Activated T-cell treated with anti-CD3 and anti-CD28 coated beads, Interleukin-2, amount 50 U/mL, for 4 hours (primary cell): Measurements from ENCODE around the gene CARS2. TPM values are rescaled to one million over a fixed set of nuclear protein-coding genes. Genes with fewer than 3 reads are reported as not detected.
"Not testable (repeated sequence)": the region's sequence is repeated elsewhere in the genome, so short reads cannot be mapped to it uniquely, and the experiment has no call there.

ENCODE experiments used
- ATAC-seq, 2 donors: fragments of 200-7000 bp; cut with Tn5 transposase; one replicate each; pipeline ENCODE4 v1.10.0; 2021
- DNase-seq: peaks from one replicate; pipeline ENCODE4 v3.0.0-alpha.2; 2020
- H3K27me3 Mint-ChIP-seq: one replicate; pipeline ENCODE4 v1.8.0; 2021; ENCODE audit warnings: low read depth, mixed read lengths
- H3K36me3 Mint-ChIP-seq: one replicate; pipeline ENCODE4 v1.8.0; 2022; ENCODE audit warnings: mixed read lengths; ENCODE audit not compliant: insufficient read depth
- H3K4me1 Mint-ChIP-seq: one replicate; pipeline ENCODE4 v1.8.0; 2021; ENCODE audit warnings: low read depth, mixed read lengths
- H3K4me3 Mint-ChIP-seq: one replicate; pipeline ENCODE4 v1.8.0; 2021; ENCODE audit warnings: mild to moderate bottlenecking, moderate library complexity, mixed read lengths
- H3K9me3 Mint-ChIP-seq: one replicate; pipeline ENCODE4 v1.8.0; 2021; ENCODE audit warnings: mixed read lengths
- total RNA-seq, 3 donors: library from RNA; stranded (reverse); gene quantifications; one replicate each; pipeline ENCODE4 v1.2.1, GENCODE V29; 2021

Gene CARS2
- total RNA-seq, 3 donors from 2014 or later = 72.6 to 97.4 (median 80.3) TPM

GRCh38 chr13:110625771-110626321 is 80.1 kb downstream of the CARS2 start:
- Mint-ChIP-seq H3K4me1 (peaks cover 52% of the 10 kb centered on the region), H3K9me3 (no peaks in the 10 kb centered on the region), H3K36me3 (peaks cover 31% of the 10 kb centered on the region), H3K4me3 (no peak overlapping the region), H3K27me3 (no peaks in the 10 kb centered on the region)
- DNase-seq = no peak
- ATAC-seq = no peak

- no peak for ATAC-seq
- Mint-ChIP-seq H3K4me1 (peaks cover 52% of the 10 kb centered on the region), H3K36me3 (peaks cover 28% of the 10 kb centered on the region), H3K4me3 (no peak overlapping the region), H3K27me3 (no peaks in the 10 kb centered on the region), H3K9me3 (no peaks in the 10 kb centered on the region)
- no peak for DNase-seq
Measured at GRCh38 chr13:110624766-110625756, 80.9 kb downstream of the CARS2 start.

- Mint-ChIP-seq H3K9me3 (no peaks in the 10 kb centered on the region), H3K36me3 (peaks cover 13% of the 10 kb centered on the region), H3K4me3 (no peak overlapping the region), H3K4me1 (peaks cover 47% of the 10 kb centered on the region), H3K27me3 (no peaks in the 10 kb centered on the region)
- no peak for DNase-seq
- no peak for ATAC-seq
Measured at GRCh38 chr13:110620596-110620995, 85.3 kb downstream of the CARS2 start.

- no peak overlapping the region for H3K4me3 Mint-ChIP-seq
- ATAC-seq (no peak), DNase-seq (no peak)
- H3K9me3 Mint-ChIP-seq = no peaks in the 10 kb centered on the region
- no peaks in the 10 kb centered on the region for H3K27me3 Mint-ChIP-seq
- H3K36me3 Mint-ChIP-seq = peaks cover 14% of the 10 kb centered on the region
- H3K4me1 Mint-ChIP-seq = peaks cover 50% of the 10 kb centered on the region
Measured at GRCh38 chr13:110618780-110619179, 87.1 kb downstream of the CARS2 start.

GRCh38 chr13:110618167-110618566 is 87.7 kb downstream of the CARS2 start:
- H3K36me3 Mint-ChIP-seq = peaks cover 11% of the 10 kb centered on the region
- DNase-seq = no peak
- no peaks in the 10 kb centered on the region for H3K27me3 Mint-ChIP-seq
- no peak overlapping the region for H3K4me3 Mint-ChIP-seq
- peaks cover 4% of the 10 kb centered on the region for H3K9me3 Mint-ChIP-seq
- H3K4me1 Mint-ChIP-seq = peaks cover 50% of the 10 kb centered on the region
- no peak for ATAC-seq

GRCh38 chr13:110617321-110618072 is 88.4 kb downstream of the CARS2 start:
- ATAC-seq (no peak), DNase-seq (no peak)
- H3K4me1 Mint-ChIP-seq = peaks cover 45% of the 10 kb centered on the region
- peaks cover 5% of the 10 kb centered on the region for H3K36me3 Mint-ChIP-seq
- H3K27me3 Mint-ChIP-seq = no peaks in the 10 kb centered on the region
- H3K9me3 Mint-ChIP-seq = peaks cover 5% of the 10 kb centered on the region
- H3K4me3 Mint-ChIP-seq = peak overlapping the region; percentile 94

- peak overlapping the region; percentile 94 for H3K4me3 Mint-ChIP-seq
- peaks cover 3% of the 10 kb centered on the region for H3K36me3 Mint-ChIP-seq
- peaks cover 42% of the 10 kb centered on the region for H3K4me1 Mint-ChIP-seq
- DNase-seq (peak; percentile 32), ATAC-seq (peak; percentile 23 to 24)
- peaks cover 5% of the 10 kb centered on the region for H3K9me3 Mint-ChIP-seq
- H3K27me3 Mint-ChIP-seq = no peaks in the 10 kb centered on the region
Measured at GRCh38 chr13:110616103-110617101, 89.5 kb downstream of the CARS2 start.

- Mint-ChIP-seq H3K36me3 (peaks cover 3% of the 10 kb centered on the region), H3K4me1 (peaks cover 43% of the 10 kb centered on the region), H3K27me3 (no peaks in the 10 kb centered on the region), H3K4me3 (peak within 1 kb of the TSS; percentile 94), H3K9me3 (peaks cover 5% of the 10 kb centered on the region)
- ATAC-seq = peak; percentile 92 to 95
- peak; percentile 63 for DNase-seq
Measured at GRCh38 chr13:110615322-110616102, 90.4 kb downstream of the CARS2 start, which contains the start of gene NAXD. Gene NAXD (plus strand): TSS chr13:110615545. CDS start chr13:110615602, 57 bp downstream.

GRCh38 chr13:110615005-110615321 is 91.0 kb downstream of the CARS2 start:
- peaks cover 3% of the 10 kb centered on the region for H3K27me3 Mint-ChIP-seq
- no peak for DNase-seq
- H3K4me3 Mint-ChIP-seq = peak overlapping the region; percentile 94
- peaks cover 39% of the 10 kb centered on the region for H3K4me1 Mint-ChIP-seq
- peaks cover 3% of the 10 kb centered on the region for H3K36me3 Mint-ChIP-seq
- no peak for ATAC-seq
- H3K9me3 Mint-ChIP-seq = peaks cover 5% of the 10 kb centered on the region

- no peak for ATAC-seq
- Mint-ChIP-seq H3K4me3 (peak overlapping the region; percentile 17), H3K36me3 (peaks cover 1% of the 10 kb centered on the region), H3K27me3 (peaks cover 3% of the 10 kb centered on the region), H3K4me1 (peaks cover 13% of the 10 kb centered on the region), H3K9me3 (peaks cover 5% of the 10 kb centered on the region)
- DNase-seq = no peak
Measured at GRCh38 chr13:110610955-110611595, 94.8 kb downstream of the CARS2 start.

GRCh38 chr13:110607675-110608224 is 98.2 kb downstream of the CARS2 start:
- H3K27me3 Mint-ChIP-seq = peaks cover 8% of the 10 kb centered on the region
- H3K36me3 Mint-ChIP-seq = no peaks in the 10 kb centered on the region
- no peak for DNase-seq
- peaks cover 8% of the 10 kb centered on the region for H3K4me1 Mint-ChIP-seq
- no peak for ATAC-seq
- H3K4me3 Mint-ChIP-seq = no peak overlapping the region
- no peaks in the 10 kb centered on the region for H3K9me3 Mint-ChIP-seq

- not testable (repeated sequence) for H3K4me3 Mint-ChIP-seq, DNase-seq, ATAC-seq, H3K9me3 Mint-ChIP-seq, H3K36me3 Mint-ChIP-seq, H3K4me1 Mint-ChIP-seq
- H3K27me3 Mint-ChIP-seq = peaks cover 16% of the 10 kb centered on the region
Measured at GRCh38 chr13:110606281-110606680, 99.6 kb downstream of the CARS2 start.
